Osteoblast (primary cell): ENCODE results near the gene UBE2E2. TPM values are rescaled to one million over a fixed set of nuclear protein-coding genes. Genes with fewer than 3 reads are reported as not detected.

Experiments
- DNase-seq: peaks from one replicate; pipeline ENCODE4 v3.0.0; 2011; ENCODE audit warnings: low spot score, mixed read lengths; ENCODE audit not compliant: insufficient read length; ENCODE audit errors: missing footprints
- H2AFZ ChIP-seq: 2 replicates; pipeline ENCODE4 v1.6.0; 2011; ENCODE audit warnings: mild to moderate bottlenecking, low read length
- H3K27ac ChIP-seq: 2 replicates; pipeline ENCODE4 v1.5.1; 2011; ENCODE audit warnings: mild to moderate bottlenecking, low read depth, low read length, moderate library complexity
- H3K27me3 ChIP-seq: 2 replicates; pipeline ENCODE4 v1.6.0; 2012; ENCODE audit warnings: mild to moderate bottlenecking, control low read depth, inconsistent platforms, low read length, moderate library complexity; ENCODE audit not compliant: insufficient read depth
- H3K36me3 ChIP-seq: 2 replicates; pipeline ENCODE4 v1.5.1; 2011; ENCODE audit warnings: mild to moderate bottlenecking, low read length, control low read depth, moderate library complexity; ENCODE audit not compliant: insufficient read depth
- H3K4me1 ChIP-seq: 2 replicates; pipeline ENCODE4 v1.5.1; 2011; ENCODE audit warnings: mild to moderate bottlenecking, low read length, control low read depth, moderate library complexity; ENCODE audit not compliant: insufficient read depth
- H3K4me2 ChIP-seq: 2 replicates; pipeline ENCODE4 v1.6.0; 2011; ENCODE audit warnings: mild to moderate bottlenecking, low read length; ENCODE audit not compliant: insufficient read depth
- H3K4me3 ChIP-seq: fragments of 200-600 bp; sonication (generic); 3 replicates; pipeline ENCODE4 v1.5.1; 2012; ENCODE audit warnings: mild to moderate bottlenecking, low read length, inconsistent platforms; ENCODE audit not compliant: insufficient read depth
- H3K79me2 ChIP-seq: 2 replicates; pipeline ENCODE4 v1.6.0; 2012; ENCODE audit warnings: mild to moderate bottlenecking, low read length, control low read depth, inconsistent platforms; ENCODE audit not compliant: insufficient read depth
- H3K9me3 ChIP-seq: 2 replicates; pipeline ENCODE4 v1.5.1; 2011; ENCODE audit warnings: low read depth, low read length, control low read depth
- H4K20me1 ChIP-seq: 2 replicates; pipeline ENCODE4 v1.6.0; 2012; ENCODE audit warnings: mild to moderate bottlenecking, low read length, control low read depth; ENCODE audit not compliant: insufficient read depth
- total RNA-seq: library from RNA; depleted of rRNA; stranded (reverse); fragments of >200 nt; gene quantifications from 2 replicates; pipeline ENCODE4 v1.2.3, GENCODE V29; 2012
- TF ChIP-seq, protein P1 (sequence below): IDR thresholded peaks from 2 replicates; pipeline ENCODE4 v1.5.1; 2011; ENCODE audit warnings: mild to moderate bottlenecking, low read depth, low read length, moderate library complexity; ENCODE audit errors: extremely low read depth

UBE2E2 gene
- total RNA-seq, 1 donor = 49.6 TPM

DNA sequence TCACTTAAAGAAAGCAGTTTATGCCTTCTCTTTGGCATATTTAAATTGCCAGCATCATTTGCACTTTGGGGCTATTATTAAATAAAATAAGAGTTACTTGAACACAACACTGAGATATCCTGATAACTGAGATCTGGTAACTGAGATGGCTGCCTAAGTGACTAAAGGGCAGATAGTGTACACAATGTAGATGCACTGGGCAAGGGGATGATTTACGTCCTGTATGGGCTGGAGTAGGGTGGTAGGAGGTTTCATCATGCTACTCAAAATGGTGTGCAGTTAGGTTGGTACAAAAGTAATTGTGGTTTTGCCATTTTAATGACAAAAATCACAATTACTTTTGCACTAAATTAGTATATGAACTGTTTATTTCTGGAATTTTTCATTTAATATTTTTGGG, 196.1 kb downstream of the UBE2E2 start:
- H3K27ac ChIP-seq = no peak overlapping the region
- H3K79me2 ChIP-seq = peaks cover 2% of the 10 kb centered on the region
- H3K4me2 ChIP-seq = no peak overlapping the region
- H3K27me3 ChIP-seq = no peaks in the 10 kb centered on the region
- H3K4me1 ChIP-seq = no peaks in the 10 kb centered on the region
- no peaks in the 10 kb centered on the region for H3K9me3 ChIP-seq
- no peaks in the 10 kb centered on the region for H3K36me3 ChIP-seq
- H4K20me1 ChIP-seq = peaks cover 3% of the 10 kb centered on the region
- DNase-seq = no peak
- no peak overlapping the region for H3K4me3 ChIP-seq
- no peak overlapping the region for H2AFZ ChIP-seq
- TF ChIP-seq, protein P1, sequence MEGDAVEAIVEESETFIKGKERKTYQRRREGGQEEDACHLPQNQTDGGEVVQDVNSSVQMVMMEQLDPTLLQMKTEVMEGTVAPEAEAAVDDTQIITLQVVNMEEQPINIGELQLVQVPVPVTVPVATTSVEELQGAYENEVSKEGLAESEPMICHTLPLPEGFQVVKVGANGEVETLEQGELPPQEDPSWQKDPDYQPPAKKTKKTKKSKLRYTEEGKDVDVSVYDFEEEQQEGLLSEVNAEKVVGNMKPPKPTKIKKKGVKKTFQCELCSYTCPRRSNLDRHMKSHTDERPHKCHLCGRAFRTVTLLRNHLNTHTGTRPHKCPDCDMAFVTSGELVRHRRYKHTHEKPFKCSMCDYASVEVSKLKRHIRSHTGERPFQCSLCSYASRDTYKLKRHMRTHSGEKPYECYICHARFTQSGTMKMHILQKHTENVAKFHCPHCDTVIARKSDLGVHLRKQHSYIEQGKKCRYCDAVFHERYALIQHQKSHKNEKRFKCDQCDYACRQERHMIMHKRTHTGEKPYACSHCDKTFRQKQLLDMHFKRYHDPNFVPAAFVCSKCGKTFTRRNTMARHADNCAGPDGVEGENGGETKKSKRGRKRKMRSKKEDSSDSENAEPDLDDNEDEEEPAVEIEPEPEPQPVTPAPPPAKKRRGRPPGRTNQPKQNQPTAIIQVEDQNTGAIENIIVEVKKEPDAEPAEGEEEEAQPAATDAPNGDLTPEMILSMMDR = no peak

DNA sequence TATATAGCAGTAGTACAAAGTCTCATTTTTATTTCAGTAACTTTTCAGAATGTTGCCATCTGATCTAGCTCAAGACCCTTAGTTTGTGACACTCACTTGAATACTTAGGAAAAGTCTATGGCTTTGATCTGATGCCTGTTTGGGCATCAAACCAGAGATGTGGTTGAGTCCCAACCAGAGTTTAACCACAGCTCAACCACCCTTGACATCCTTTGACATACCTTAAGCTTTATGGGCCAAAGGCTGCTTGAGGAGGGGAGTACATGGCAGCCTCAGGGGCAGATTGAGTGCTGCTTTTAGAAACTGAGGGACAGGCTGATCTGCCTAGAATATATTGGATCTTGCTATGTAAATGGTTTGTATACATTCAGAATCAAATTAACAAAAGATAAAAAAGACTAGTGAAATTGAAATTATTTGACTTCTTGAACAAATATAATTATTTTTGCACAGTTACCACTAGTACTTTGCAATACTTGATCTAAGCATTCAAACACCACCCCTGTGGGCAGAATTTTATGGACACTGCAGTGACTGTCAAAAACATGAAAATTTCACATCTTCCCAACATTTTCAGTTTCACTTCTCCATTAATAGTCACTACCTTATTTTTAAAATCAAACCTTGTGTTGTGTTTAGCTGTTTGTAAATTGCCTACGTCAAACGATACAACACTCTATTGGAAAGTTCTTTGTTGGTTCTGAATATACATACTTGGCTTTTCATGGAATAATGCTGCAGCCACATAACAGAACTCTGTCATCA, 199.8 kb downstream of the UBE2E2 start:
- H3K9me3 ChIP-seq = no peaks in the 10 kb centered on the region
- H4K20me1 ChIP-seq = peaks cover 11% of the 10 kb centered on the region
- H3K79me2 ChIP-seq = peaks cover 5% of the 10 kb centered on the region
- no peak overlapping the region for H3K27ac ChIP-seq
- TF ChIP-seq, protein P1 = no peak
- H3K36me3 ChIP-seq = no peaks in the 10 kb centered on the region
- H3K4me3 ChIP-seq = no peak overlapping the region
- H3K4me2 ChIP-seq = no peak overlapping the region
- no peaks in the 10 kb centered on the region for H3K27me3 ChIP-seq
- H3K4me1 ChIP-seq = no peaks in the 10 kb centered on the region
- no peak for DNase-seq
- H2AFZ ChIP-seq = no peak overlapping the region

DNA sequence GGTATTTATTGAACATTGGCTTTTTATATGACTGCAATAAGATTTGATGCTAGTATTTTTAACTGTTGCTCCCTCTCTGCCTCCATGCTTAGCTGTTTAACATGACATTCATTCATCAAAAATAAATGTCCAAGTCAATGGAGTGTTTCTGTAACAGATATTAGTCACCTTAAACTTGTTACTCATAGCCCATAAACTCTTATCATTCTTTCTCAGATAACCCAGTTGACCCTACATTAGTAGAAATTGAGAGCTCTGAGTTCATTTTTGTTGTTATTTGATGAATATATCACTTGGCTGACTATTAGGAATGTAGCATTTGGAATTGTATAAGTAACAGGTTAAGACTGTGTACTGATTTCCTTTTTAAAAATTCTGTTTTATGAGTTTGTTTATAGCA, 201.1 kb downstream of the UBE2E2 start:
- Histone ChIP-seq H3K36me3 (no peaks in the 10 kb centered on the region), H3K4me3 (no peak overlapping the region), H2AFZ (no peak overlapping the region), H3K27me3 (no peaks in the 10 kb centered on the region), H3K4me2 (no peak overlapping the region), H3K4me1 (no peaks in the 10 kb centered on the region), H3K9me3 (no peaks in the 10 kb centered on the region), H3K27ac (no peak overlapping the region), H3K79me2 (peaks cover 9% of the 10 kb centered on the region), H4K20me1 (peaks cover 11% of the 10 kb centered on the region)
- TF ChIP-seq, protein P1 = no peak
- DNase-seq = peak; percentile 25

DNA sequence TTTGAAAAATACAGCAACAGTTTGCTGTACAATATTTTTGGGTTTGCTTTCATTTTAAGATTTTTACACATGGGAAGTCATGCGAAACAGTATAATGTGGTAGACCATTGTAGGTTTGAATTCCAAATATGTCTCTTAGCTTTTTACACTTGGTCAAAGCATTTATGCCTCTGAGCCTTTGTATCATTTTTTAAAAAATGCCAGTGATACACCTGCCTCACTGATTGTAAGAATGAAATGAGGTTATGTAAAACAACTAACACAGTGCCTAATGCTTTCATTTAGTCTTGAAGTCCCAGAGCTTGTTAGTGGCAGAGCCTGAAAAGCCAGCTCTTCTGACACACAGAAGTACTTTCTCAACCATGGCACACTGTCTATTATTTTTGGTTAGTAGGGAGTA, 202.0 kb downstream of the UBE2E2 start:
- Histone ChIP-seq H3K79me2 (peaks cover 12% of the 10 kb centered on the region), H3K4me2 (no peak overlapping the region), H3K27me3 (no peaks in the 10 kb centered on the region), H4K20me1 (peaks cover 11% of the 10 kb centered on the region), H3K4me1 (no peaks in the 10 kb centered on the region), H3K27ac (no peak overlapping the region), H3K9me3 (no peaks in the 10 kb centered on the region), H3K4me3 (no peak overlapping the region), H2AFZ (no peak overlapping the region), H3K36me3 (no peaks in the 10 kb centered on the region)
- TF ChIP-seq, protein P1 = no peak
- DNase-seq = no peak
